Brain microvascular endothelial cell (primary cell): Measurements from ENCODE around the gene BCL2A1.
"Not testable (repeated sequence)": the region's sequence is repeated elsewhere in the genome, so short reads cannot be mapped to it uniquely, and the experiment has no call there.

Experiments
- DNase-seq: peaks from one replicate; pipeline ENCODE4 v3.0.0-alpha.2; 2020
- H3K27ac ChIP-seq: fragments of 250-450 bp; sonication (Bioruptor Pico); 2 replicates; pipeline ENCODE4 v1.5.1; 2020; ENCODE audit warnings: mild to moderate bottlenecking, moderate library complexity
- H3K27me3 ChIP-seq: fragments of 250-450 bp; sonication (Bioruptor Pico); replicated peaks from 2 replicates; pipeline ENCODE4 v1.5.1; 2020; ENCODE audit warnings: mild to moderate bottlenecking
- H3K36me3 ChIP-seq: fragments of 250-450 bp; sonication (Bioruptor Pico); replicated peaks from 2 replicates; pipeline ENCODE4 v1.5.1; 2020; ENCODE audit warnings: mild to moderate bottlenecking
- H3K4me3 ChIP-seq: 2 replicates; pipeline ENCODE4 v1.5.1; 2011; ENCODE audit warnings: low read depth, mild to moderate bottlenecking, control low read depth, low read length, moderate library complexity
- in situ Hi-C: cut with HindIII; loops from 2 replicates; pipeline ENCODE4 v1.10.0; 2017; ENCODE audit warnings: low sequenced_read_pairs, low pct_ligation_motif_present
- TF ChIP-seq, protein P1 (sequence below): IDR thresholded peaks from 2 replicates; pipeline ENCODE4 v1.5.1; 2011; ENCODE audit warnings: low read depth, mild to moderate bottlenecking, moderate library complexity, low read length, control low read depth, inconsistent platforms; ENCODE audit errors: missing control alignments

The BCL2A1 gene

DNA sequence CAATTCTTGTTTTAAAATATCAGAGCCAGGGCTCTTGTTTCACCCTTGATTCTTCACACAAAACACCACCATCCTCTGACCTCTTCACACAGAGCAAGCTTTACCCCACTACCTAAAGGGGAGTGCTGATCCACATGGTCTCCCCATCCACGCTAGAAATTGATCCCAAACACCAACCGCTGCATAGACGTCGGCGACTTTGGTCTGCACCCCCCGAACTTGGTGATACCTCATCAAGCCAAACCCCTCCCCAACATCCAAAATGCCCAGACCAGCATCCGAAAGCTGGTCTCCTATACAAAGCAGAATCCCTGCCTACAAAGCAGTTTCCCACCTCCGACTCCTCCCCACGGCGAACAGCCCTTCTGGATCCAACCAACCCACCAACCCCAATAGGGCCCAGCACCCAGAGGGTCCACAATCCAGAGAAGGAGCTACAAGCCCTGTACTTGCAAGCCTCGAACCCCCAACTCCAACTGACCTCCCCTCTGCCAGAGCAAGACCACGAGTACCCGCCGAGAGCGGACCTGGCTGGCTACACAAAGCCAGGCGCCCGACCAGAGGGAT, 48.4 kb downstream of the BCL2A1 start:
- in situ Hi-C loops, result no loop called here

DNA sequence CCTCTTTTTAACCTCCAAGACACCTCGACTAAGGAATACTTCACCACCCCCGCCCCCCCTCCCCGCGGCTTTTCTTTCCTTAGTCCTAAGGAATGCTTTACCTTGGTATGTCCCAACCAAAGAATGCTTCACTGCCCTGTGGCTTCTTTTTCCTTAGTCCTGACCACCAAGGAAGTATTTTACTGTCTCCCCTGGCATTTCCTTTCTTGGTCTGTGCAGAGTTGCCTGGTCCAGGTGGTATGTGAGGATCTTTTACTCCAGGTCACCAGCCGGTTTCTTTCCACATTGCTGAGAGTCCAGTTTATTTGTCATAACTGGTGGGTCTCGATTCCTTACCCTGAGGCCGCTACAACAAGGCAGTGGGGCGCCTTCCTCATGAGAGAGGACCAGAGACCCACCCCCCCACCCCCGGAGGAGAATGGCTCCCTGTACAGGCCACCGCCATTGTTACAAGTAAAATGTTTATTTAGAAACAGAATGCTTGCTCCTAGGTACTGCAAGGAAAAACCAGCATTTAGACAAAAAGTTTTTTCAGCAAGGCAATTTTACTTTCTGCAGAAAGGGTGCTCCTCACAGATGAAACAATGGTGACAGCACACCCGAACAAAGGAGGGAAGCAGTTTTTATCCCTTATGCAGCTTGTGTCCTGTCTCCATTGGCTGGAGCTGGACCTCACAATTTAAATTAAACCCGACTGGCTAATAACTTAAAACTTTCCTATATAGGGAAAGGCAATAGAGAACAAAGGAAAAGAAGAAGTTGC, 51.1 kb downstream of the BCL2A1 start:
- DNase-seq, result no peak
- H3K36me3 ChIP-seq, result no peaks in the 10 kb centered on the region
- TF ChIP-seq, protein P1, sequence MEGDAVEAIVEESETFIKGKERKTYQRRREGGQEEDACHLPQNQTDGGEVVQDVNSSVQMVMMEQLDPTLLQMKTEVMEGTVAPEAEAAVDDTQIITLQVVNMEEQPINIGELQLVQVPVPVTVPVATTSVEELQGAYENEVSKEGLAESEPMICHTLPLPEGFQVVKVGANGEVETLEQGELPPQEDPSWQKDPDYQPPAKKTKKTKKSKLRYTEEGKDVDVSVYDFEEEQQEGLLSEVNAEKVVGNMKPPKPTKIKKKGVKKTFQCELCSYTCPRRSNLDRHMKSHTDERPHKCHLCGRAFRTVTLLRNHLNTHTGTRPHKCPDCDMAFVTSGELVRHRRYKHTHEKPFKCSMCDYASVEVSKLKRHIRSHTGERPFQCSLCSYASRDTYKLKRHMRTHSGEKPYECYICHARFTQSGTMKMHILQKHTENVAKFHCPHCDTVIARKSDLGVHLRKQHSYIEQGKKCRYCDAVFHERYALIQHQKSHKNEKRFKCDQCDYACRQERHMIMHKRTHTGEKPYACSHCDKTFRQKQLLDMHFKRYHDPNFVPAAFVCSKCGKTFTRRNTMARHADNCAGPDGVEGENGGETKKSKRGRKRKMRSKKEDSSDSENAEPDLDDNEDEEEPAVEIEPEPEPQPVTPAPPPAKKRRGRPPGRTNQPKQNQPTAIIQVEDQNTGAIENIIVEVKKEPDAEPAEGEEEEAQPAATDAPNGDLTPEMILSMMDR, result no peak
- in situ Hi-C loops, result no loop called here
- no peak overlapping the region for H3K27ac ChIP-seq
- H3K27me3 ChIP-seq, result no peaks in the 10 kb centered on the region
- H3K4me3 ChIP-seq, result no peak overlapping the region

More for the DNA sequence above, 48.4 kb downstream of the BCL2A1 start:
- TF ChIP-seq, protein P1, result no peak
- peak overlapping the region; percentile 71 for H3K27ac ChIP-seq
- H3K4me3 ChIP-seq, result peak overlapping the region; percentile 89
- no peaks in the 10 kb centered on the region for H3K36me3 ChIP-seq
- peak; percentile 3 for DNase-seq
- no peaks in the 10 kb centered on the region for H3K27me3 ChIP-seq

DNA sequence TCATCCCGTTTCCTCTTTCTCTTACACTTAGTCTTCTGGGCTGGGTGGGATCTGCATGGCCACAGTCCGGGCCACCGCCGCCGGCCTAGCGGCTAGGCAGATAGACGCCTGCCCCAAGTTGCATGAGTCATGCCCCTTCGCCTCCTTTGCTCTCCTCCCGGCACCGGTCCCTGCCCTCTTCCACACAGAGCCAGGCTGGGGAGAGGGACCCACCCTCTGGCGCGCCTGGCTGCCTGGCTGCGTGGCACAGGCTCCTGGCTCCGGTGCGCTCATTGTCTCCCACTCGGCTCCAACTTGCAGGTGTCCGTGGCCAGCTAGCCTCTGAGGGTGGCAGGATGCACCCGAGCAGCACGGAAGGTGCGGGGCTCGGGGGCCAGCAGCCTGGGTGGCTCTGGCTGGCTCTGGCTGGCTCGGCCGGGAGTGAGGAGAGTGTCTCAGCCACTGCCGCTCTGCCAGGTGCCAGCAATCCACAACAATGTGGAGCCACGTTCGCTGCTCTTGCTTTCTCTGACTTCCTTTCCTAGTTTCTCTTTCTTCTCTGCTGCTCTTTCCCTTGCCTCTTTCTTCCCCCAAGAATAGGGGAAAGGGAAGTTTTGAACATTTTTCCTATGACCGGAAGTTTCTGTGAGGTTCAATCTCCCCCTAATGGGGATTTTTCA, 51.8 kb downstream of the BCL2A1 start:
- no peaks in the 10 kb centered on the region for H3K36me3 ChIP-seq
- no peaks in the 10 kb centered on the region for H3K27me3 ChIP-seq
- in situ Hi-C loops, result no loop called here
- no peak overlapping the region for H3K27ac ChIP-seq
- DNase-seq, result no peak
- TF ChIP-seq, protein P1, result no peak
- H3K4me3 ChIP-seq, result no peak overlapping the region

DNA sequence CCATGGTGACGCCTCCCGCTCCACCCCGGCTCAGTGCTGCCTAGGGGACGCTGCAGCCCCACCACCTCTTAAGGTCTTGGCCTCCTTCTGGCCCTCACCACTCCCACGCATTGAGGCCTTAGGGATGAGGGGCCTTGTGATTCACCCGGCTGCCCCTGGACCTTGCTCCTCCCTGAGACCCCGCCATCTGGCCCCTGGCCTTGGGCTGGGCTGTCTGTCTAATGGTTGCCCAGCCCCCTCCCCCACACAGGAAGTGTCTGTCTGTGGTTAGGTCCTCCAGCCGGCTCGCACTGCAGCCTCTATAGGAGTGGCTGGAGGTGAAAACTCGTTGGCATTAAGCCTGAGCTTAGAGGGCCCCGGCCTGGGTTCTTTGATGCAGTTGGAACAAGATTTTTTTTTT, 52.7 kb downstream of the BCL2A1 start:
- in situ Hi-C loops, result no loop called here
- Histone ChIP-seq H3K27ac (no peak overlapping the region), H3K27me3 (no peaks in the 10 kb centered on the region), H3K4me3 (no peak overlapping the region), H3K36me3 (no peaks in the 10 kb centered on the region)
- DNase-seq, result no peak
- TF ChIP-seq, protein P1, result no peak

DNA sequence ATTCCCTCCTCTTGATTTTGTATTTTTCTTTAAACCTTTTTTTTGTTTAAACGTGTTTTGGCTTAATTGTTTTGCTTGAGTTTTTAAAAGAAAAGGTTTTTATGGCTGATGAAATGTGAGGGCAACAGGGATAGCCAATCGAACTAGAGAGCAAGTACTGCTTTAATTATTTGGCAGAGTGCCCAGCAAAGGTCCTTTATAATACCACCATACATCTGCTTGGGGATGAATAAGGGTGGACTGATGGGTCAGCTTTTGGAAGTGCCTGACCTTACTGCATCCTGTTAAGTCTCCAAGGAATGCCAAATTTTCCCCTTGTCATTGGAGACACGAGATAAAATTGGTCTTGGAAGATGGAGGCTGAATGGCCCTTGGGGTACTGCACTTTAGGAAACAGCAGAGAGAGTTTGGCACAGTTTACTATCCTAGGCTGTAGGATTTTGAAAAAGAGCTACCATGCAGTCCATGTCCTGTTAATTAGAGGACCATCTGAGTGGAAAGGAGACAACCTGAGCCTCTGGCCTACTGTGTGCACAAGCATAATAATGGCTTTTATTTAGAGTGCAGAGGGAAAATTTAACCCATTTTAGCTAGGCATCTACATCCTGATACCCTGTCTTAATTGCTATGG, 54.4 kb downstream of the BCL2A1 start:
- TF ChIP-seq, protein P1, result no peak
- no peak overlapping the region for H3K27ac ChIP-seq
- no peaks in the 10 kb centered on the region for H3K36me3 ChIP-seq
- H3K27me3 ChIP-seq, result no peaks in the 10 kb centered on the region
- in situ Hi-C loops, result no loop called here
- no peak for DNase-seq
- no peak overlapping the region for H3K4me3 ChIP-seq

DNA sequence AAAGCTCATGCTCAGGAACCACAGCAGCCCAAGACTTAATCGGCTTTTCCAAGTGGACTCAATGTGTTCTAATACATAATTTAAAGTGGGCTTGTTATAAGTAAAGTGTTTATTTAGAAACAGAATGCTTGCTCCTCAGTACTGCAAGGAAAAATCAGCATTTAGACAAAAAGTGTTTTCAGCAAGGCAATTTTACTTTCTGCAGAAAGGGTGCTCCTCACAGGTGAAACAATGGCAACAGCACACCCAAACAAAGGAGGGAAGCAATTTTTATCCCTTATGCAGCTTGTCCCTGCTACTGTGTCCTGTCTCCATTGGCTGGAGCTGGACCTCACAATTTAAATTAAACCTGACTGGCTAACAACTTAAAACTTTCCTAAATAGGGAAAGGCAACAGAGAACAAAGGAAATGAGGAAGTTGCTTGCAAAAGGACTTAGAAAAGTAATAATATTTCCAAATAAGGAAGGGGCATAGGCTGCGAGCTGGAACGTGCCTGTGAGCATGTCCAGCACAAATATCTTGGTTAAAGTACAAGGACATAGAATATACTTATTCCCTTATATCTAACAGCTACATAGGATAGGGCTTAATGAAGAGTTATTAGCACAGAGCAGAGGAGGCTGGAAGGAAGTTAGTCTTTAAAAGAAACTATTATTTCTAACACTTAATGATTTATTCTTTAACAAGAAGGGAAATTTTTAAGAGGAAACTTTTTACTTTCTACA, 55.1 kb downstream of the BCL2A1 start:
- H3K36me3 ChIP-seq, H3K4me3 ChIP-seq, H3K27me3 ChIP-seq, H3K27ac ChIP-seq, in situ Hi-C loops, DNase-seq: not testable (repeated sequence)
